Transverse colon (tissue), 4 donors: Measurements from ENCODE around the gene PAWR. TPM values are rescaled to one million over a fixed set of nuclear protein-coding genes. Genes with fewer than 3 reads are reported as not detected.
A peak's percentile ranks its signal among the peaks of the same experiment; 100 is the strongest.

ENCODE experiments used
- DNase-seq: peaks from one replicate; pipeline ENCODE4 v3.0.0-alpha.2; 2019
- H3K27ac ChIP-seq, 4 donors: fragments of 200-600 bp; sonication (generic); 2 replicates each; pipeline ENCODE4 v1.5.1; 2016 to 2018; ENCODE audit warnings: inconsistent platforms in 4 of 4
- H3K27me3 ChIP-seq: fragments of 200-600 bp; sonication (generic); 2 replicates; pipeline ENCODE4 v1.5.1; 2017; ENCODE audit warnings: inconsistent platforms
- H3K36me3 ChIP-seq, 4 donors: fragments of 200-600 bp; sonication (generic); 2 replicates each; pipeline ENCODE4 v1.5.1; 2017 to 2019; ENCODE audit warnings: inconsistent platforms in 4 of 4
- H3K4me1 ChIP-seq, 4 donors: fragments of 200-600 bp; sonication (generic); 2 replicates each; pipeline ENCODE4 v1.5.1; 2017 to 2020; ENCODE audit warnings: inconsistent platforms in 4 of 4
- H3K4me3 ChIP-seq, 4 donors: fragments of 200-600 bp; sonication (generic); 1 replicate in 1 of 4; 2 replicates in 3 of 4; pipeline versions ENCODE4 v1.5.1 to v1.6.1; 2017 to 2019; ENCODE audit warnings: inconsistent platforms in 4 of 4
- H3K9me3 ChIP-seq, 2 donors: fragments of 200-600 bp; sonication (generic); 2 replicates each; pipeline ENCODE4 v1.5.1; 2017 to 2019; ENCODE audit warnings: inconsistent platforms in 2 of 2
- CTCF ChIP-seq, 5 experiments: fragments of 200-600 bp in 3 of 5; fragments of 450-650 bp in 2 of 5; sonication (generic) in 3 of 5; IDR thresholded peaks; 1 replicate in 2 of 5; 2 replicates in 3 of 5; pipeline ENCODE4 v1.5.1; 2016 to 2017; ENCODE audit warnings: antibody characterized with exemption in 5 of 5, inconsistent platforms in 3 of 5, mild to moderate bottlenecking in 2 of 5, moderate library complexity in 1 of 5
- EP300 ChIP-seq: sonication (generic); formaldehyde crosslinking; IDR thresholded peaks from one replicate; pipeline ENCODE4 v1.6.1; 2017; ENCODE audit warnings: antibody characterized with exemption, low read depth
- POLR2A ChIP-seq: fragments of 450-650 bp; IDR thresholded peaks from one replicate; pipeline ENCODE4 v1.6.1; 2016; ENCODE audit warnings: antibody characterized with exemption, mild to moderate bottlenecking, moderate library complexity
- POLR2AphosphoS5 ChIP-seq, 3 donors: sonication (generic); formaldehyde crosslinking; IDR thresholded peaks; one replicate each; pipeline ENCODE4 v1.6.1; 2016; ENCODE audit warnings: antibody characterized with exemption in 3 of 3
- WGBS, 2 donors: methylation state at CpG; one replicate each; pipeline ENCODE4 v1.1.5; 2018; ENCODE audit warnings: low coverage in 1 of 2; 5-methylcytosine and 5-hydroxymethylcytosine counted together
- in situ Hi-C, 4 donors: fragments of 200-750 bp; cut with MboI; loops; one replicate each; pipeline versions ENCODE4 v1.15.0 to v1.15.1; 2017; ENCODE audit warnings: low sequenced_read_pairs in 3 of 4, low pct_ligation_motif_present in 1 of 4, low pct_unique_long_range_greater_than_20kb in 1 of 4
- intact Hi-C: fragments of 100-400 bp; cut with DNase I; formaldehyde crosslinking; loops from one replicate; pipeline ENCODE4 v1.15.1; 2023; ENCODE audit warnings: low total_unique reads
- total RNA-seq, 4 donors: library from RNA; depleted of rRNA; stranded (reverse); fragments of >200 nt; gene quantifications; one replicate each; pipeline ENCODE4 v1.1.0, GENCODE V29; 2016

PAWR gene
- total RNA-seq, 4 donors from 2014 or later, result 82.3 to 188 (median 115) TPM

DNA sequence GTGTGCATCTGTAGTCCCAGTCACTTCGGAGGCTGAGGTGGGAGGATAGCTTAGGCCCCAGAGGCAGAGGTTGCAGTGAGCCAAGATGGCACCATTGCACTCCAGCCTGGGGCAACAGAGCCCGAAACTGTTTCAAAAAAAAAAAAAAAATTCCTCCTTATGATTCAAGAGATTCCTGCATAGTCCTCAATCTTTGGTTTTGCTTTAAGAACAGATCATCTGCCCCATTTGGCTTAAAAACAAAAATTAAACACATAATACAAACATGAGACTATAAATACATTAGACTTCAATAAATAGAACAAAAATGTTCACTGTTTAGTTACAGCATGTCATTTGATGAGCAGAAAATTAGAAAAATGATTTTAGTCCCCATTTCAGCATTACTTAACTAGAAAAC is 131.2 kb downstream of the PAWR start:
- intact Hi-C loops, result loop anchor here (10.0 kb wide), 2 partner anchors 175 to 715 kb away; no protein-coding TSS in a partner anchor
- in situ Hi-C loops, result loop anchor here (5.0 to 25.0 kb wide), 5 partner anchors 147 to 628 kb away; no protein-coding TSS in a partner anchor
- WGBS, 2 donors, result 84 to 100% methylated on average over 2 of the region's 2 CpGs
- DNase-seq, result no peak
- H3K36me3 ChIP-seq, result peaks cover 0 to 3% (median 0%) of the 10 kb centered on the region in 4 donors
- peaks cover 4 to 54% (median 18%) of the 10 kb centered on the region in 4 donors for H3K4me1 ChIP-seq
- no peak overlapping the region for H3K4me3 ChIP-seq
- TF ChIP-seq POLR2A, result no peak
- no peak for TF ChIP-seq POLR2AphosphoS5 (IDR thresholded peaks at IDR 0.05)
- TF ChIP-seq CTCF (IDR thresholded peaks at IDR 0.05), result no peak
- no peak for TF ChIP-seq EP300
- peak overlapping the region in 2 of 4 donors; percentile 34 to 53 for H3K27ac ChIP-seq
- H3K27me3 ChIP-seq, result no peaks in the 10 kb centered on the region
- no peaks in the 10 kb centered on the region for H3K9me3 ChIP-seq

- no peaks in the 10 kb centered on the region for H3K27me3 ChIP-seq
- no peaks in the 10 kb centered on the region for H3K9me3 ChIP-seq
- DNase-seq, result no peak
- H3K36me3 ChIP-seq, result peaks cover 0 to 3% (median 0%) of the 10 kb centered on the region in 4 donors
- no peak for TF ChIP-seq CTCF (IDR thresholded peaks at IDR 0.05)
- TF ChIP-seq POLR2AphosphoS5 (IDR thresholded peaks at IDR 0.05), result no peak
- no peak for TF ChIP-seq EP300
- TF ChIP-seq POLR2A, result no peak
- no peak overlapping the region for H3K4me3 ChIP-seq
- peaks cover 4 to 51% (median 17%) of the 10 kb centered on the region in 4 donors for H3K4me1 ChIP-seq
- intact Hi-C loops, result loop anchor here (10.0 kb wide), 2 partner anchors 176 to 716 kb away; no protein-coding TSS in a partner anchor
- 69 to 72% methylated on average over 2 to 5 of the region's 5 CpGs for WGBS, 2 donors
- peak overlapping the region in 3 of 4 donors; percentile 34 to 53 (median 34) for H3K27ac ChIP-seq
- in situ Hi-C loops, result loop anchor here (5.0 to 25.0 kb wide), 5 partner anchors 147 to 628 kb away; no protein-coding TSS in a partner anchor
Observed at GRCh38 chr12:79558924-79559469, 131.8 kb downstream of the PAWR start.

GRCh38 chr12:79557690-79558315 is 133.0 kb downstream of the PAWR start:
- Histone ChIP-seq H3K27me3 (no peaks in the 10 kb centered on the region), H3K36me3 (peaks cover 0 to 3% (median 0%) of the 10 kb centered on the region in 4 donors), H3K4me3 (no peak overlapping the region), H3K9me3 (no peaks in the 10 kb centered on the region), H3K4me1 (peaks cover 4 to 39% (median 15%) of the 10 kb centered on the region in 4 donors), H3K27ac (no peak overlapping the region)
- TF ChIP-seq POLR2AphosphoS5 (IDR thresholded peaks at IDR 0.05), result no peak
- TF ChIP-seq POLR2A, result no peak
- intact Hi-C loops, result loop anchor here (10.0 kb wide), 2 partner anchors 177 to 717 kb away; no protein-coding TSS in a partner anchor
- WGBS, 2 donors, result 63 to 76% methylated on average over 1 of the region's 1 CpG
- in situ Hi-C loops, result loop anchor here (5.0 to 25.0 kb wide), 5 partner anchors 146 to 629 kb away; no protein-coding TSS in a partner anchor
- DNase-seq, result no peak

DNA sequence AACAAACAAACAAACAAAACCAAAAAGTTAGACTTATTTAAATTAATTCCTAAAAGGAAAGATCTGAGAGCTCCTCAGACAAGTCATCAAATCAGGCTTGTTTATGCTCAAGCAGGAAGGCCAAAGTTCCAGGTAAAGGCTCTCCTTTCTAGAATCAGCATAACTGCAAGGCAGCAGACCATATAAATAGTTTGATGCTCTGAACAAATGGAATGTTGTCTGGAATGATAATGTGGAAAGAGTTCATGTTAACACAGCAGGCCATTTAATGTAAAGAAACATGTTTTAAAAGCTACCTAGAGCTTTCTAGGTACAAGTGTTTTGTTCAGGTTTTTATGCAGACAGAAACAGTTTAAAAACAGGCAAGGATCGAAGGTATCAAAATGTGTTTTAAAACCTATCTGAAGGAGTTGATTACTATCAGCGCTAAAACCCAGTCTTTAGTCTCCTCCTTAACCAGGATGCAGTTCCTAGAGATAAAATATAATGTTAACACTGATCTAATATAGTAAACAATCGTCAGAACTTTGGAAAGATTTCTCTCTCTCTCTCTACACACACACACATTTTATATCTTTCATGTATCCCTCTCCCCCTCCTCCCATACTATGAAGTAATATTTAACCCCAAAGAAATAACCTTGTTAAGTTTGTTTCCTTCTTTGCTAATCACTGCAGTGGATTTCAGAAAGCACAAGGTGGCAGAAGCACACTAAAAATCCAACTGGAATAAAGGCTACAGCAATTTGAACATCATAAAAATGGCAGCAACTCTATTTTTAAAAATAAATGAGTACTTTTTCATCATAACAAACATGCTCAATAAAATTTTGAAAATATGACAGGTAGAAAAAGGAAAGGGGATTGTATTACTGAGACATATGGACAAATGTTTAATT is 135.5 kb downstream of the PAWR start:
- intact Hi-C loops, result loop anchor here (10.0 kb wide), 2 partner anchors 180 to 720 kb away; no protein-coding TSS in a partner anchor
- H3K4me1 ChIP-seq, result peaks cover 4 to 33% (median 11%) of the 10 kb centered on the region in 4 donors

More for the DNA sequence above, 135.5 kb downstream of the PAWR start:
- Histone ChIP-seq H3K27ac (no peak overlapping the region), H3K36me3 (no peaks in the 10 kb centered on the region), H3K27me3 (no peaks in the 10 kb centered on the region), H3K9me3 (no peaks in the 10 kb centered on the region), H3K4me3 (no peak overlapping the region)
- no peak for DNase-seq
- in situ Hi-C loops, result loop anchor here (5.0 to 25.0 kb wide), 5 partner anchors 143 to 632 kb away; no protein-coding TSS in a partner anchor
- 40 to 47% methylated on average over 3 of the region's 3 CpGs for WGBS, 2 donors
- TF ChIP-seq CTCF (IDR thresholded peaks at IDR 0.05) (peak; percentile 49 to 74 (median 54)), EP300 (no peak)
